Urinary bladder (tissue), 4 donors: ENCODE results near the gene METRN. TPM values are rescaled to one million over a fixed set of nuclear protein-coding genes. Genes with fewer than 3 reads are reported as not detected.
"Not testable (repeated sequence)": the region's sequence is repeated elsewhere in the genome, so short reads cannot be mapped to it uniquely, and the experiment has no call there.

Experiments used
- DNase-seq: peaks from one replicate; pipeline ENCODE4 v3.0.0-alpha.2; 2015; ENCODE audit errors: extremely low spot score
- H3K27ac ChIP-seq: one replicate; pipeline ENCODE4 v1.5.1; 2013; ENCODE audit warnings: low read depth, mild to moderate bottlenecking, moderate library complexity
- H3K36me3 ChIP-seq: one replicate; pipeline ENCODE4 v1.6.1; 2013; ENCODE audit warnings: mild to moderate bottlenecking, moderate library complexity; ENCODE audit not compliant: insufficient read depth
- H3K4me1 ChIP-seq: one replicate; pipeline ENCODE4 v1.6.1; 2013; ENCODE audit warnings: mild to moderate bottlenecking, moderate library complexity; ENCODE audit not compliant: insufficient read depth
- H3K4me3 ChIP-seq: one replicate; pipeline ENCODE4 v1.5.1; 2013; ENCODE audit warnings: low read depth, low read length
- WGBS: extraction: QIAGEN DNeasy Blood & Tissue Kit; methylation state at CpG from one replicate; pipeline ENCODE4 v1.1.7; 2013; 5-methylcytosine and 5-hydroxymethylcytosine counted together
- polyA plus RNA-seq: library from polyadenylated mRNA; stranded (reverse); fragments of 200-250 nt; gene quantifications from one replicate; pipeline ENCODE4 v1.2.3, GENCODE V29; 2013
- total RNA-seq: library from RNA; depleted of rRNA; stranded (reverse); fragments of >200 nt; gene quantifications from one replicate; pipeline ENCODE4 v1.2.3, GENCODE V29; 2014
- donor health status: healthy with polysubstance abuse.
- donor health status: healthy.

METRN gene
- total and polyA plus RNA-seq, 2 donors = 14.5 to 42.9 TPM

- Histone ChIP-seq H3K27ac (no peak overlapping the region), H3K4me1 (peaks cover 2% of the 10 kb centered on the region)
- 44% methylated on average over 44 of the region's 44 CpGs for WGBS
Observed at GRCh38 chr16:680967-681745, 33.8 kb upstream of the METRN start.

DNA sequence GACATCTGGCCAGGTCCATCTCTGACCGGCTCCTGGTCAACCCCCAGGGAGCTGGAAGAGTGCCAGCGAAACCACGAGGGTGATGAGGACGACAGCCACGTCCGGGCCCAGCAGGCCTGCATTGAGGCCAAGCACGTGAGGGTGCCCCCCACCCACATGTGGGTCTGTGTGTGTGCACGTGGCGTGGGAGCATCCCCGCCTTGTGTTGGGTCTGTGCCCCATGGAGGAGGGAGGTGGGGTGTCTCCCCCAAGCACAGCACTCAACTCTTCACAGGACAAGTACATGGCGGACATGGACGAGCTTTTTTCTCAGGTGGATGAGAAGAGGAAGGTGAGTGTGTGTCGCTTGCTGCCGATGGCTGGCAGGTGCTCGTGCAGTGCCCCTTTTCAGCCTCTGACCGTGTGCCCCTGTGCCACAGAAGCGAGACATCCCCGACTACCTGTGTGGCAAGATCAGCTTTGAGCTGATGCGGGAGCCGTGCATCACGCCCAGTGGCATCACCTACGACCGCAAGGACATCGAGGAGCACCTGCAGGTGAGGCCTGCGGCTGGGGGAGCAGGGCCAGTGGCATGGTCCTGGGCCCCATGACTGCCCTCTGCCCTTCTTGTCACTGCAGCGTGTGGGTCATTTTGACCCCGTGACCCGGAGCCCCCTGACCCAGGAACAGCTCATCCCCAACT is 33.0 kb upstream of the METRN start:
- Histone ChIP-seq H3K36me3 (peaks cover 3% of the 10 kb centered on the region), H3K4me3 (no peak overlapping the region), H3K27ac (no peak overlapping the region), H3K4me1 (peaks cover 2% of the 10 kb centered on the region)
- DNase-seq = no peak
- 79% methylated on average over 28 of the region's 28 CpGs for WGBS

More at GRCh38 chr16:680967-681745, 33.8 kb upstream of the METRN start:
- Histone ChIP-seq H3K4me3 (peak overlapping the region; percentile 82), H3K36me3 (peaks cover 2% of the 10 kb centered on the region)
- DNase-seq = no peak

GRCh38 chr16:682493-683395 is 32.2 kb upstream of the METRN start:
- Histone ChIP-seq H3K4me1 (peaks cover 2% of the 10 kb centered on the region), H3K36me3 (peaks cover 4% of the 10 kb centered on the region), H3K27ac (no peak overlapping the region), H3K4me3 (no peak overlapping the region)
- DNase-seq = no peak
- WGBS = 83% methylated on average over 36 of the region's 36 CpGs

DNA sequence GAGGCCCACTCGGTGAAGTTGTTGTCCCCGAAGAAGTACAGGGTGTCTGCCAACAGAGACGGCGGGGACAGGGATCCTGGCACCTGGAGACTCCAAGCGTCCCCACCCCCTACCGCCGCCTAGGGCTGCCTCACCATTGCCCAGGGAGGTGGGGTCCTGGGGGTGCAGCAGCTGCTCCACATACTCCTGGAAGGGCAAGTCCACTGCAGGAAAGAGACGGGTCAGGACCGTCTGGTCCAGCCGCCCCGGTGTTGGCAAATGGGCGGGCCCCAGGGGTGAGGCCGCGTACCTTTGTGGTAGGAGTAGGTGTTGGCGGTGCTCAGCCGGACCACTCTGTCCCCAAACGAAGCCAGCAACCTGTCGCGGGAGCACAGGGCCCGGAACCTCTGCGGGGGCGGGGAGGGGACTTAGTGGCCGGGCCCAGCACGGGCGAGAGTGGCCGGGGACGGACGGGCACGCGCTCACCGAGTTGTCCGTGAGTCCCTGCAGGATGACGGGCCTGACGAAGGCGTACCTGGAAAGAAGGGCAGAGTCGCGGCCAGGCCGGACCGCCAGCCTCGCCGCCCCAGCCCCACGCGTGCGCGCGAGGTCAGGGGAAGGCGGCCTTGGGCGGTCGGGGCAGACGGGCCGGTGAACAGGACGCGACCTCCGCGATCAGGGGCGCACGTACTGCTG is 31.4 kb upstream of the METRN start:
- 13% methylated on average over 57 of the region's 57 CpGs for WGBS
- DNase-seq = no peak
- Histone ChIP-seq H3K4me1 (peaks cover 2% of the 10 kb centered on the region), H3K36me3 (peaks cover 4% of the 10 kb centered on the region), H3K4me3 (peak overlapping the region; percentile 71), H3K27ac (no peak overlapping the region)

- peaks cover 4% of the 10 kb centered on the region for H3K36me3 ChIP-seq
- DNase-seq = peak; percentile 87
- 2% methylated on average over 91 of the region's 91 CpGs for WGBS
- peak within 1 kb of the TSS; percentile 71 for H3K4me3 ChIP-seq
- no peak within 1 kb of the TSS for H3K27ac ChIP-seq
- peaks cover 2% of the 10 kb centered on the region for H3K4me1 ChIP-seq
Observed at GRCh38 chr16:684071-684794, 30.7 kb upstream of the METRN start, which contains the start of gene JMJD8. TSS of gene JMJD8 (minus strand) at chr16:684334. CDS start at chr16:684319, 15 bp downstream.

- no peak for DNase-seq
- peak overlapping the region; percentile 71 for H3K4me3 ChIP-seq
- peaks cover 4% of the 10 kb centered on the region for H3K36me3 ChIP-seq
- H3K4me1 ChIP-seq = peaks cover 2% of the 10 kb centered on the region
- WGBS = 94% methylated on average over 61 of the region's 61 CpGs
- H3K27ac ChIP-seq = no peak overlapping the region
Observed at GRCh38 chr16:684961-685696, 29.8 kb upstream of the METRN start.

- no peak overlapping the region for H3K27ac ChIP-seq
- H3K4me3 ChIP-seq = no peak overlapping the region
- no peak for DNase-seq
- 69% methylated on average over 10 of the region's 10 CpGs for WGBS
- H3K36me3 ChIP-seq = peaks cover 4% of the 10 kb centered on the region
- peaks cover 2% of the 10 kb centered on the region for H3K4me1 ChIP-seq
Observed at GRCh38 chr16:685967-686366, 29.0 kb upstream of the METRN start.

DNA sequence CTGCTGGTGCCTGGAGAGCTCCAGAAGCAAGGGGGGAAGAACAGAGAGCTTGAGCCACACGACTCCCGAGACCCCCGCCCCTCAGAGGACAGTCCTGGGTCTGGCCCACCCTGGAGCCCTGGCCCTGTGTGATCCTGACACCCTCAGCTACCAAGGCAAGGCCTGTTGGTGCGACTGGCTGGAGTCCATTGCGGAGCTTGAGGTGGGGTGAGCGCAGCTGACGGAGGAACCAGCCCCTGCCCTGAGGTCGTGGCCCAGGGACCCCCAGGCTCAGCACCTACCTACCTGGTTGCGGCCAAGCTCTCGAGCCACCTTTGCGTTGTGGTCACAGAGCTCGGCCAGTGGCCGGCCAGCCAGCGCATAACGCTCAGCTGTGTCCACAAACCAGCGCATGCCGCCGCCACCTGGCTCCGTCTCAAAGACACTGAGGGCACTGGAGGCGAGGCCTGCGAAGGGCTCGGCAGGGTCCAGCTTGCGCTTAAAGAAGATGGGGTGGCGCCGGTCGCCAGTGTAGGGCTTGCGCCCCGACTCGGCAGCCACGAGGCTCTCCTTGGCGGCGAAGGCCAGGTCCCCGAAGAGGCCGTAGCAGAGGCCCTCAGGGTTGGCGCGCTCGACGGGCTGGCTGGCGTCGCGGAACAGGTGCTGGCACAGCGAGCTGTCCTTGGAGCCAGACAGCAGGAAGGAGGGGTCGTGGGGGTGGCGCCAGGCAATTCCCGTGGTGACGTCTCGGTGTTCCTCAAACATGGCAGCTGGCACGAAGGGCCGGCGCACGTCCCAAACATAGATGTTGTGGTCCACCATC is 28.3 kb upstream of the METRN start:
- 94% methylated on average over 51 of the region's 51 CpGs for WGBS
- peaks cover 4% of the 10 kb centered on the region for H3K36me3 ChIP-seq
- H3K27ac ChIP-seq = no peak overlapping the region
- H3K4me3 ChIP-seq = no peak overlapping the region
- H3K4me1 ChIP-seq = peaks cover 2% of the 10 kb centered on the region
- DNase-seq = no peak

DNA sequence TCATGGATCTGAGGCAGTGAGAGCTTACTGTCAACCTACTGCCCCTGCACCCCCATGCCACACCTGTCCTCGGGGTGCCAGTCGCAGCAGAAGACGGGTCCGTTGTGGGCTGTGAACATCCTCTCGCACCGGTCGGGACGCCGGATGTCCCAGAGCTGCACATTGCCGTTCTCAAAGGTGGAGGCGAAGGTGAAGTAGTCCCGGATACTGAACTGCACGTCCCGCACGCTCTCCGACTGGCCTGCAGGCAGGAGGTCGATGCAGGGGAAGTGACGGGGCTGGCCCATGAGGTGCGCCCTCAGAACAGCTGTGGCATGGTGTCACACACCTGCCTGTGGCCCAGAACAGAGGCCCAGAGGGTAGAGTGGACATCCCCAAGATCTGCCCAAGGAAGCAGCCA is 27.4 kb upstream of the METRN start:
- 92% methylated on average over 19 of the region's 19 CpGs for WGBS
- H3K27ac ChIP-seq = no peak overlapping the region
- H3K36me3 ChIP-seq = peaks cover 4% of the 10 kb centered on the region
- H3K4me3 ChIP-seq = no peak overlapping the region
- DNase-seq = no peak
- peaks cover 2% of the 10 kb centered on the region for H3K4me1 ChIP-seq

DNA sequence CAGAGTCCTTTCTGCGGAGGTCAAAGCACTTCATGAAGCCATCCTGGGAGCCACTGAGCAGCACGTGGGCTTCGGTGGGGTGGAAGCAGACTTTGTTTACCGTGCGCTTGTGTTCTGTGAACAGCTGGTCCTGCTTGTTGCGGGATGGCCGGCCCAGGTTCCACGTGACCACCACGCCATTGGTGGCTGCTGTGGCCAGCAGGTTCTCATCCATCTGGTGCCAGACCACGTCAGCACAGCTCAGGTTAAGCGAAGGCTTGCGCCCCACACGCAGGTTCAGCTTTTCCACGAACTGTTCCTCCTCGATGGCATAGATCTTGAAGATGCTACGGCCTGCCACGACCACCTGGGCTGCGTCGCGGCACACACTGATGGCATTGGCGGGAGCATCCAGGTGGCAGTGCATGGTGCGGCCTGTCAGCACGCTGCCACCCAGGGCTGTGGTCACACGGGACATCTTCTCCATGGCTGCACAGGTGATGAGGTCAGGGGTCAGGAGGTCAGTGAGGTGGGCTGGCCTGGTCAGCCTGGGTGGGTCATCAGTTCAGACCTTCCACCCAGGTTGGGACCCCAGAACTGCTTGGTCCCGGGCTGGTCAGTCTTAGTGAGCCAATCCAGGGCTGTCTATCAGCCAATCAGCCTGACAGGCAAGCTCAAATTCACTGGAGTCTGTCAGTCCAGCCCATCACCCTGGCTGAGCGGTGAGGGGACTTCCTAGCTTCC is 25.6 kb upstream of the METRN start:
- Histone ChIP-seq H3K36me3 (peaks cover 2% of the 10 kb centered on the region), H3K27ac (no peak overlapping the region), H3K4me1 (no peaks in the 10 kb centered on the region), H3K4me3 (peak overlapping the region; percentile 54)
- no peak for DNase-seq
- WGBS = 83% methylated on average over 26 of the region's 26 CpGs

GRCh38 chr16:691242-691641 is 23.7 kb upstream of the METRN start:
- not testable (repeated sequence) for H3K4me1 ChIP-seq, H3K27ac ChIP-seq, DNase-seq, H3K36me3 ChIP-seq, H3K4me3 ChIP-seq
- 84% methylated on average over 16 of the region's 16 CpGs for whole genome bisulfite sequencing
